K562 (cell line): Measurements from ENCODE around the gene CACNA1C. TPM values are rescaled to one million over a fixed set of nuclear protein-coding genes. Genes with fewer than 3 reads are reported as not detected.

Experiments
- ATAC-seq: fragments of 200-7000 bp; cut with Tn5 transposase; 3 replicates; pipeline ENCODE4 v1.9.1; 2020; ENCODE audit warnings: moderate library complexity
- BruUV-seq: library from RNA; stranded (reverse); fragments of 400-500 nt; replicated peaks from 2 replicates; lab custom pipeline; 2021; lab: Mats Ljungman, UMichigan
- CTCF ChIA-PET: fragments of 300-600 bp; formaldehyde crosslinking; extraction: SDS; loops from one replicate; lab custom pipeline; 2021; ENCODE audit warnings: low intra/inter-chr PET ratio; lab: Yijun Ruan, JAX
- POLR2A ChIA-PET: fragments of 300-600, 350-650 bp; sonication (Branson Sonifier 250); formaldehyde crosslinking; extraction: SDS; loops from one replicate; lab custom pipeline; 2021; ENCODE audit warnings: antibody characterized with exemption, inconsistent platforms; lab: Yijun Ruan, JAX
- DNase-seq, 4 experiments: peaks; one replicate each; pipeline versions ENCODE4 v3.0.0 to v3.0.0-alpha.2; 2011 to 2018; ENCODE audit warnings: low spot score in 3 of 4, mixed read lengths in 3 of 4; ENCODE audit errors: extremely low read depth in 1 of 4
- FAIRE-seq: peaks from 2 replicates; lab custom pipeline; 2011; peaks lifted over from hg19 to GRCh38; lab: Jason Lieb, UNC
- H2AFZ ChIP-seq: 2 replicates; pipeline ENCODE4 v1.6.0; 2011; ENCODE audit warnings: low read depth, low read length, control low read depth, inconsistent platforms
- H3K27ac ChIP-seq: fragments of 200-600 bp; 3 replicates; pipeline ENCODE4 v1.8.0; 2011; ENCODE audit warnings: low read depth, mild to moderate bottlenecking, control low read depth, inconsistent platforms, low read length, moderate library complexity, mixed read lengths; ENCODE audit errors: extremely low read depth
- H3K27me3 ChIP-seq, 2 experiments: fragments of 300-600 bp in 1 of 2; 2 replicates in 1 of 2; 3 replicates in 1 of 2; pipeline versions ENCODE4 v1.6.0 to v1.8.0; 2011; ENCODE audit warnings: inconsistent platforms in 2 of 2, low read length in 2 of 2, mild to moderate bottlenecking in 1 of 2, mixed read lengths in 1 of 2, moderate library complexity in 1 of 2; ENCODE audit not compliant: control insufficient read depth in 2 of 2, insufficient read depth in 2 of 2
- H3K36me3 ChIP-seq: fragments of 300-600 bp; 3 replicates; pipeline ENCODE4 v1.8.0; 2011; ENCODE audit warnings: mild to moderate bottlenecking, low read length, inconsistent platforms; ENCODE audit not compliant: control insufficient read depth, insufficient read depth
- H3K4me1 ChIP-seq, 2 experiments: fragments of 200-600 bp in 1 of 2; replicated peaks in 1 of 2; 2 replicates in 1 of 2; 3 replicates in 1 of 2; pipeline versions ENCODE4 v1.5.1 to v1.8.0; 2011; ENCODE audit warnings: inconsistent platforms in 2 of 2, low read length in 2 of 2, mild to moderate bottlenecking in 1 of 2, mixed read lengths in 1 of 2, moderate library complexity in 1 of 2; ENCODE audit not compliant: control insufficient read depth in 2 of 2, insufficient read depth in 2 of 2
- H3K4me2 ChIP-seq: 2 replicates; pipeline ENCODE4 v1.6.1; 2011; ENCODE audit warnings: low read length, control low read depth, inconsistent platforms, mixed read lengths; ENCODE audit not compliant: insufficient read depth
- H3K4me3 ChIP-seq: fragments of 200-600 bp; sonication (generic), shearing (Covaris generic); 2 replicates; pipeline ENCODE4 v1.5.1; 2016; ENCODE audit warnings: control low read depth, inconsistent platforms
- H3K79me2 ChIP-seq: fragments of 200-600 bp; 3 replicates; pipeline ENCODE4 v1.8.0; 2011; ENCODE audit warnings: low read length, inconsistent platforms; ENCODE audit not compliant: control insufficient read depth, insufficient read depth
- H3K9ac ChIP-seq, 2 experiments: 2 replicates each; pipeline versions ENCODE4 v1.6.0 to v1.6.1; 2011; ENCODE audit warnings: low read depth in 2 of 2, low read length in 2 of 2, control low read depth in 1 of 2, inconsistent platforms in 1 of 2, mild to moderate bottlenecking in 1 of 2, mixed read lengths in 1 of 2; ENCODE audit not compliant: insufficient read depth in 1 of 2
- H3K9me1 ChIP-seq: one replicate; pipeline ENCODE4 v1.6.0; 2011; ENCODE audit warnings: inconsistent platforms, mild to moderate bottlenecking, low read length, moderate library complexity; ENCODE audit not compliant: control insufficient read depth, insufficient read depth
- H3K9me3 ChIP-seq: replicated peaks from 2 replicates; pipeline ENCODE4 v1.5.1; 2011; ENCODE audit warnings: low read depth, low read length, inconsistent platforms; ENCODE audit not compliant: control insufficient read depth, insufficient read depth
- H4K20me1 ChIP-seq: replicated peaks from 2 replicates; pipeline ENCODE4 v1.6.1; 2011; ENCODE audit warnings: low read length, inconsistent platforms, mixed read lengths; ENCODE audit not compliant: control insufficient read depth, insufficient read depth
- ARID3B ChIP-seq: fragments of 250-450 bp; sonication (Bioruptor Pico); IDR thresholded peaks from 2 replicates; pipeline ENCODE4 v1.4.0; 2020; ENCODE audit warnings: borderline replicate concordance
- ATF2 ChIP-seq: sonication (generic); formaldehyde crosslinking; IDR thresholded peaks from 2 replicates; pipeline ENCODE4 v1.8.1; 2022; ENCODE audit warnings: missing genetic modification reagents
- CEBPZ ChIP-seq: fragments of 150-350 bp; IDR thresholded peaks from 2 replicates; pipeline ENCODE4 v1.6.1; 2014; ENCODE audit warnings: low read depth, mild to moderate bottlenecking, low read length, borderline replicate concordance
- DACH1 ChIP-seq: fragments of 450-650 bp; IDR thresholded peaks from 2 replicates; pipeline ENCODE4 v1.6.1; 2018; ENCODE audit not compliant: partially characterized antibody
- NCOA1 ChIP-seq: fragments of 450-650 bp; IDR thresholded peaks from 2 replicates; pipeline ENCODE4 v1.6.1; 2016; ENCODE audit warnings: low read depth
- NFRKB ChIP-seq: fragments of 450-650 bp; IDR thresholded peaks from 2 replicates; pipeline ENCODE4 v1.6.1; 2016; ENCODE audit warnings: low read depth
- PURB ChIP-seq: sonication (generic); formaldehyde crosslinking; IDR thresholded peaks from 2 replicates; pipeline ENCODE4 v1.9.0; 2021; ENCODE audit warnings: low read depth, mild to moderate bottlenecking, missing genetic modification reagents
- SLC30A9 ChIP-seq: fragments of 250-450 bp; sonication (Bioruptor Pico); IDR thresholded peaks from 2 replicates; pipeline ENCODE4 v1.8.0; 2022; ENCODE audit warnings: mild to moderate bottlenecking, moderate library complexity
- ZBTB11 ChIP-seq, 3 experiments: fragments of 200-800 bp in 1 of 3; fragments of 250-450 bp in 1 of 3; fragments of 450-650 bp in 1 of 3; sonication (Bioruptor Pico) in 1 of 3; sonication (Bioruptor generic) in 1 of 3; formaldehyde crosslinking in 1 of 3; IDR thresholded peaks; 2 replicates each; pipeline versions ENCODE4 v1.6.1 to v1.8.0; 2016 to 2022; ENCODE audit warnings: mild to moderate bottlenecking in 2 of 3, missing genetic modification characterization in 2 of 3, missing compliant biosample characterization in 1 of 3, moderate library complexity in 1 of 3
- ZNF143 ChIP-seq: sonication (generic); formaldehyde crosslinking; IDR thresholded peaks from 2 replicates; pipeline ENCODE4 v1.9.0; 2022; ENCODE audit warnings: mild to moderate bottlenecking, missing genetic modification reagents
- ZNF253 ChIP-seq: fragments of 250-450 bp; sonication (Bioruptor Pico); conservative IDR thresholded peaks from 2 replicates; pipeline ENCODE4 v1.6.1; 2021; ENCODE audit warnings: mild to moderate bottlenecking
- WGBS: fragments of 100-300 bp; shearing (Covaris generic); methylation state at CpG from one replicate; pipeline ENCODE4 v1.1.6; 2016; ENCODE audit warnings: low coverage, mixed read lengths; ENCODE audit not compliant: insufficient coverage; ENCODE audit errors: missing lambda C conversion rate; 5-methylcytosine and 5-hydroxymethylcytosine counted together
- in situ Hi-C: fragments of 300-500 bp; cut with MboI; formaldehyde crosslinking; loops from 4 replicates; pipeline ENCODE4 v1.15.0; 2018; ENCODE audit warnings: inconsistent platforms, mixed read lengths
- intact Hi-C: fragments of 100-400 bp; cut with micrococcal nuclease; formaldehyde crosslinking; loops from 2 replicates; pipeline ENCODE4 v1.14.2; 2022
- polyA plus RNA-seq, 8 experiments: library from polyadenylated mRNA; depleted of rRNA in 4 of 8; stranded (reverse) in 5 of 8; unstranded in 3 of 8; fragments of >200 nt; fragmentation: Nextera tagmentation in 2 of 8; fragmentation: Illumina TruSeq in 1 of 8; extraction: Ambion mirVana in 2 of 8; extraction: Trizol in 1 of 8; gene quantifications; 2 replicates each; pipeline versions ENCODE4 v1.2.1 to v1.2.3, GENCODE V29; 2011 to 2014; ENCODE audit warnings: inconsistent platforms in 1 of 8, missing spikeins in 1 of 8
- total RNA-seq, 7 experiments: library from RNA; depleted of rRNA in 6 of 7; stranded (reverse); fragments of >200 nt in 6 of 7; fragmentation: Illumina TruSeq in 2 of 7; extraction: Trizol in 2 of 7; gene quantifications; 2 replicates each; pipeline versions ENCODE4 v1.2.1 to v1.2.3, GENCODE V29; 2011 to 2021; ENCODE audit warnings: low replicate concordance in 1 of 7

Gene CACNA1C
- total and polyA plus RNA-seq, 9 of the 15 experiments (the other 6 are each of a cell fraction or from before 2014, with no cell fraction given), result not detected

- H4K20me1 ChIP-seq, result no peaks in the 10 kb centered on the region
- H3K4me2 ChIP-seq, result no peak overlapping the region
- no peak overlapping the region for H3K4me3 ChIP-seq
- intact Hi-C loops (no loop called here), in situ Hi-C loops (no loop called here)
- H3K27ac ChIP-seq, result no peak overlapping the region
- BruUV-seq, result no TSS peak
- H3K9ac ChIP-seq, result no peak overlapping the region
- H2AFZ ChIP-seq, result no peak overlapping the region
- no peak for FAIRE-seq
- ChIA-PET POLR2A (no interaction called here), CTCF (no interaction called here)
- no peaks in the 10 kb centered on the region for H3K4me1 ChIP-seq
- no peaks in the 10 kb centered on the region for H3K9me1 ChIP-seq
- no peak for ATAC-seq
- H3K9me3 ChIP-seq, result no peaks in the 10 kb centered on the region
- 0% methylated on average over 8 of the region's 10 CpGs for WGBS
- no peak for DNase-seq
- no peaks in the 10 kb centered on the region for H3K79me2 ChIP-seq
- no peaks in the 10 kb centered on the region for H3K36me3 ChIP-seq
- peaks cover 0 to 14% of the 10 kb centered on the region in 2 experiments; a peak in 1 of 5 replicates for H3K27me3 ChIP-seq
- TF ChIP-seq DACH1 (no peak), NFRKB (no peak), ATF2 (CRISPR knock-in tag) (no peak), SLC30A9 (CRISPR knock-in tag) (no peak), ZNF143 (CRISPR knock-in tag) (no peak), ZBTB11 (CRISPR knock-in tag; IDR thresholded peaks at IDR 0.05) (no peak), CEBPZ (no peak), PURB (CRISPR knock-in tag) (no peak), ARID3B (CRISPR knock-in tag) (no peak), NCOA1 (no peak), ZNF253 (CRISPR knock-in tag) (no peak)
These were observed 338.1 kb downstream of the CACNA1C start for GRCh38 chr12:2390850-2391390.
